Tibial nerve (tissue), 4 donors: ENCODE results near the gene DDB1.

Source experiments
- EP300 ChIP-seq, 2 donors: sonication (generic); formaldehyde crosslinking; IDR thresholded peaks; one replicate each; pipeline ENCODE4 v1.6.1; 2017; ENCODE audit warnings: antibody characterized with exemption in 2 of 2, mild to moderate bottlenecking in 1 of 2
- POLR2A ChIP-seq, 2 donors: fragments of 450-650 bp; IDR thresholded peaks; one replicate each; pipeline ENCODE4 v1.6.1; 2017; ENCODE audit warnings: antibody characterized with exemption in 2 of 2, mild to moderate bottlenecking in 2 of 2, moderate library complexity in 2 of 2
- TF ChIP-seq, protein P1 (sequence below), 5 experiments: fragments of 200-600 bp in 3 of 5; fragments of 450-650 bp in 2 of 5; sonication (generic) in 3 of 5; IDR thresholded peaks; one replicate each; pipeline ENCODE4 v1.5.1; 2016 to 2019; ENCODE audit warnings: antibody characterized with exemption in 5 of 5, mild to moderate bottlenecking in 3 of 5, moderate library complexity in 2 of 5

DNA sequence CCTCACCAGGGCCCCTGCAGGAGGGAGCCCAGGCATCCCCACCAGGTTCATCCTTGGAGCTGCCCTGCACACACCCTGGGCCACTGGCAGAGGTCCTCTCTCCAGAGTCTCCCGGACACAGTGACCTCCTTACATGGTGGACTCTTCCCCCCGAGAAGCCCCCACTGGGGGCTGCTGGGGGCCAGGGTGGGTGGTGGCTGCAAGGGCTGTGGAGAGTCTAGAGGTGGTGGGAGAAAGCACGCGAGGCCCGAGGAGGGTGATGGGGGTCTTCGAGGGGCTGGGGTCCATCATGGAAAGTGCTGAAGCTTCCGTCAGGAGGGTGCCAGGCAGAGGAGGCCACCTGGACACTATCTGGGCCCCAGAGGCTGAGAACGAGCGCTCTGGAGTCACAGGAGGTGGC is 74.4 kb downstream of the DDB1 start:
- TF ChIP-seq EP300 (IDR thresholded peaks at IDR 0.05) (no peak), POLR2A (IDR thresholded peaks at IDR 0.05) (no peak)
- TF ChIP-seq, protein P1, sequence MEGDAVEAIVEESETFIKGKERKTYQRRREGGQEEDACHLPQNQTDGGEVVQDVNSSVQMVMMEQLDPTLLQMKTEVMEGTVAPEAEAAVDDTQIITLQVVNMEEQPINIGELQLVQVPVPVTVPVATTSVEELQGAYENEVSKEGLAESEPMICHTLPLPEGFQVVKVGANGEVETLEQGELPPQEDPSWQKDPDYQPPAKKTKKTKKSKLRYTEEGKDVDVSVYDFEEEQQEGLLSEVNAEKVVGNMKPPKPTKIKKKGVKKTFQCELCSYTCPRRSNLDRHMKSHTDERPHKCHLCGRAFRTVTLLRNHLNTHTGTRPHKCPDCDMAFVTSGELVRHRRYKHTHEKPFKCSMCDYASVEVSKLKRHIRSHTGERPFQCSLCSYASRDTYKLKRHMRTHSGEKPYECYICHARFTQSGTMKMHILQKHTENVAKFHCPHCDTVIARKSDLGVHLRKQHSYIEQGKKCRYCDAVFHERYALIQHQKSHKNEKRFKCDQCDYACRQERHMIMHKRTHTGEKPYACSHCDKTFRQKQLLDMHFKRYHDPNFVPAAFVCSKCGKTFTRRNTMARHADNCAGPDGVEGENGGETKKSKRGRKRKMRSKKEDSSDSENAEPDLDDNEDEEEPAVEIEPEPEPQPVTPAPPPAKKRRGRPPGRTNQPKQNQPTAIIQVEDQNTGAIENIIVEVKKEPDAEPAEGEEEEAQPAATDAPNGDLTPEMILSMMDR (IDR thresholded peaks at IDR 0.05), result no peak
